GM12878 (cell line): ENCODE data around the gene ZYX. TPM values are rescaled to one million over a fixed set of nuclear protein-coding genes. Genes with fewer than 3 reads are reported as not detected.

Experiments used
- ATAC-seq: fragments of 200-7000 bp; cut with Tn5 transposase; 3 replicates; pipeline ENCODE4 v1.9.1; 2020; ENCODE audit warnings: mild to moderate bottlenecking, moderate library complexity
- BruUV-seq: library from RNA; stranded (reverse); fragments of 400-500 nt; replicated peaks from 2 replicates; lab custom pipeline; 2021; lab: Mats Ljungman, UMichigan
- CTCF ChIA-PET: fragments of 300-600 bp; sonication (Branson Sonifier 250); formaldehyde crosslinking; extraction: SDS; loops from one replicate; lab custom pipeline; 2021; ENCODE audit warnings: inconsistent platforms; lab: Yijun Ruan, JAX
- POLR2A ChIA-PET: fragments of 350-600 bp; formaldehyde crosslinking; extraction: SDS; loops from one replicate; lab custom pipeline; 2021; ENCODE audit warnings: inconsistent platforms; lab: Charles Lee
- RAD21 ChIA-PET: fragments of 300-600 bp; sonication (Branson Sonifier 250); formaldehyde crosslinking; loops from one replicate; lab custom pipeline; 2023; ENCODE audit warnings: antibody characterized with exemption; ENCODE audit not compliant: unreplicated experiment; lab: Charles Lee
- SMC1A ChIA-PET: fragments of 300-600 bp; sonication (Branson Sonifier 250); formaldehyde crosslinking; loops from one replicate; lab custom pipeline; 2023; ENCODE audit not compliant: unreplicated experiment, uncharacterized antibody; lab: Charles Lee
- DNase-seq: peaks from one replicate; pipeline ENCODE4 v3.0.0-alpha.2; 2011; ENCODE audit warnings: low read depth, low spot score
- FAIRE-seq: peaks from 3 replicates; lab custom pipeline; 2011; peaks lifted over from hg19 to GRCh38; lab: Jason Lieb, UNC
- H2AFZ ChIP-seq: 2 replicates; pipeline ENCODE4 v1.6.0; 2011; ENCODE audit warnings: low read depth, low read length, control low read depth; ENCODE audit not compliant: control insufficient read depth
- H3K27ac ChIP-seq: 2 replicates; pipeline ENCODE4 v1.5.1; 2011; ENCODE audit warnings: control low read depth; ENCODE audit not compliant: control insufficient read depth, insufficient read depth
- H3K27me3 ChIP-seq, 2 experiments: replicated peaks in 1 of 2; 2 replicates each; pipeline versions ENCODE4 v1.6.0 to v1.6.1; 2011; ENCODE audit warnings: low read length in 1 of 2; ENCODE audit not compliant: control insufficient read depth in 2 of 2, insufficient read depth in 2 of 2
- H3K36me3 ChIP-seq, 2 experiments: 2 replicates each; pipeline ENCODE4 v1.5.1; 2011; ENCODE audit warnings: low read length in 1 of 2; ENCODE audit not compliant: control insufficient read depth in 2 of 2, insufficient read depth in 2 of 2
- H3K4me1 ChIP-seq: 2 replicates; pipeline ENCODE4 v1.6.1; 2011; ENCODE audit warnings: mild to moderate bottlenecking, low read length, moderate library complexity, mixed read lengths; ENCODE audit not compliant: control insufficient read depth, insufficient read depth
- H3K4me2 ChIP-seq: 2 replicates; pipeline ENCODE4 v1.6.0; 2011; ENCODE audit warnings: control low read depth; ENCODE audit not compliant: control insufficient read depth, insufficient read depth
- H3K4me3 ChIP-seq: fragments of 200-600 bp; sonication (generic); 2 replicates; pipeline ENCODE4 v1.5.1; 2016
- H3K79me2 ChIP-seq: 2 replicates; pipeline ENCODE4 v1.6.0; 2011; ENCODE audit warnings: low read length; ENCODE audit not compliant: control insufficient read depth, insufficient read depth
- H3K9ac ChIP-seq: 2 replicates; pipeline ENCODE4 v1.8.0; 2011; ENCODE audit warnings: low read length, control low read depth, mixed read lengths; ENCODE audit not compliant: control insufficient read depth, insufficient read depth
- H3K9me3 ChIP-seq: replicated peaks from 3 replicates; pipeline ENCODE4 v1.5.1; 2011; ENCODE audit warnings: mild to moderate bottlenecking, low read length; ENCODE audit not compliant: control insufficient read depth, insufficient read depth
- H4K20me1 ChIP-seq: 2 replicates; pipeline ENCODE4 v1.6.0; 2011; ENCODE audit not compliant: control insufficient read depth, insufficient read depth
- GABPA ChIP-seq: IDR thresholded peaks from 2 replicates; pipeline ENCODE4 v1.6.1; 2014; ENCODE audit warnings: antibody characterized with exemption, low read depth, mild to moderate bottlenecking, inconsistent platforms
- JUND ChIP-seq: IDR thresholded peaks from 2 replicates; pipeline ENCODE4 v1.6.1; 2012; ENCODE audit warnings: low read depth, mild to moderate bottlenecking, low read length, improper control_type of control experiment, moderate library complexity
- POLR2A ChIP-seq: IDR thresholded peaks from 2 replicates; pipeline ENCODE4 v1.6.1; 2011; ENCODE audit warnings: low read depth, mild to moderate bottlenecking, low read length
- POLR2AphosphoS2 ChIP-seq: IDR thresholded peaks from 2 replicates; pipeline ENCODE4 v1.6.1; 2011; ENCODE audit warnings: low read depth, mild to moderate bottlenecking, low read length, improper control_type of control experiment, moderate library complexity
- SMARCA5 ChIP-seq: fragments of 450-650 bp; IDR thresholded peaks from 2 replicates; pipeline ENCODE4 v1.6.1; 2017; ENCODE audit warnings: mild to moderate bottlenecking
- TAF1 ChIP-seq: IDR thresholded peaks from 2 replicates; pipeline ENCODE4 v1.6.1; 2011; ENCODE audit warnings: mild to moderate bottlenecking, low read depth, low read length, borderline replicate concordance
- WGBS: methylation state at CpG from one replicate; pipeline ENCODE4 v1.1.6; 2016; ENCODE audit warnings: low lambda C conversion rate; ENCODE audit not compliant: insufficient replicate concordance, insufficient coverage; ENCODE audit errors: missing lambda C conversion rate; 5-methylcytosine and 5-hydroxymethylcytosine counted together
- in situ Hi-C: fragments of 300-500 bp; cut with MboI; formaldehyde crosslinking; loops from 9 replicates; pipeline ENCODE4 v1.14.3; 2018; ENCODE audit warnings: mixed read lengths
- intact Hi-C: fragments of 100-400 bp; cut with micrococcal nuclease; formaldehyde crosslinking; loops from one replicate; pipeline ENCODE4 v1.14.2; 2022; ENCODE audit not compliant: unreplicated experiment
- polyA plus RNA-seq, 11 experiments: library from polyadenylated mRNA; depleted of rRNA in 4 of 11; unstranded in 6 of 11; stranded (reverse) in 5 of 11; fragments of >200 nt; fragmentation: Nextera tagmentation in 4 of 11; fragmentation: Illumina TruSeq in 1 of 11; extraction: Ambion mirVana in 4 of 11; extraction: Trizol in 1 of 11; gene quantifications; 1 replicate in 1 of 11; 2 replicates in 10 of 11; pipeline versions ENCODE4 v1.2.1 to v1.2.3, GENCODE V29; 2011 to 2016; ENCODE audit warnings: inconsistent platforms in 2 of 11, missing spikeins in 2 of 11, low read depth in 1 of 11
- total RNA-seq, 4 experiments: library from RNA; depleted of rRNA in 3 of 4; stranded (reverse); fragments of >200 nt in 3 of 4; fragmentation: Illumina TruSeq in 1 of 4; extraction: Trizol in 1 of 4; gene quantifications; 2 replicates each; pipeline versions ENCODE4 v1.2.1 to v1.2.3, GENCODE V29; 2013 to 2021

ZYX gene
- total and polyA plus RNA-seq, 10 of the 15 experiments (the other 5 are each of a cell fraction or from before 2014, with no cell fraction given): 2.1 to 100 (median 27.6) TPM

DNA sequence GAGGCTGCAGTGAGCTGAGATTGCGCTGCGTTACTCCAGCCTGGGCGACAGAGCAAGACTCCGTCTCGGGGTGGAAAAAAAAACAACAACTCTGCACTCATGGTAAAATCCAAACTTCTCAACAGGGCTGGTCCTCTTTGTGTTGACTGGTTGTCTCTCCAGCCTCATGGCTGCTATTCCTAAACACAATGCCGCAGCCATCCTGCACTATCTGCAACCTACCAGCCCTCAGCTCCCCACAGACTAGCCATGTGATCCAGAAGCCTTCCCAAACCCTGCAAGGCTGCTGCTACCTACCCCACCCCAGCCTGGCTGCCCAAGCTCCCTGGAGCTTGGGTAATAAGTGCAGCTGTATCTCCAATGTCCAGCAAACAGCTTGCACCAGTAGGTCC lies 11.7 kb downstream of the ZYX start:
- DNase-seq (no peak), ATAC-seq (no peak), FAIRE-seq (no peak)
- TF ChIP-seq POLR2AphosphoS2 (no peak), JUND (no peak), GABPA (no peak), TAF1 (no peak)
- H3K9ac ChIP-seq: no peak overlapping the region
- H4K20me1 ChIP-seq: no peaks in the 10 kb centered on the region
- in situ Hi-C loops: no loop called here
- no peak overlapping the region for H3K4me3 ChIP-seq
- ChIA-PET RAD21 (no interaction called here), POLR2A (interaction anchor here (0.8 kb wide), 1 partner anchor 18 kb away, joined by 3 read pairs; no protein-coding TSS in a partner anchor), CTCF (interaction anchor here (0.6 to 2.1 kb wide), 3 partner anchors 14 to 111 kb away, joined by 3 to 10 read pairs (median 4); no protein-coding TSS in a partner anchor), SMC1A (interaction anchor here (0.6 kb wide), 2 partner anchors 94 to 340 kb away, joined by 3 to 4 read pairs; no protein-coding TSS in a partner anchor)
- H3K9me3 ChIP-seq: no peaks in the 10 kb centered on the region
- intact Hi-C loops: no loop called here
- no peaks in the 10 kb centered on the region for H3K79me2 ChIP-seq
- H2AFZ ChIP-seq: no peak overlapping the region
- H3K4me2 ChIP-seq: no peak overlapping the region
- H3K27me3 ChIP-seq: no peaks in the 10 kb centered on the region
- no TSS peak for BruUV-seq
- peaks cover 7 to 28% of the 10 kb centered on the region in 2 experiments; a peak in 3 of 4 replicates for H3K36me3 ChIP-seq
- no peaks in the 10 kb centered on the region for H3K4me1 ChIP-seq
- 99% methylated on average over 6 of the region's 6 CpGs for WGBS
- H3K27ac ChIP-seq: no peak overlapping the region

GRCh38 chr7:143393267-143394041 lies 12.3 kb downstream of the ZYX start:
- no peaks in the 10 kb centered on the region for H3K27me3 ChIP-seq
- 80% methylated on average over 14 of the region's 14 CpGs for WGBS

More at GRCh38 chr7:143393267-143394041, 12.3 kb downstream of the ZYX start:
- Histone ChIP-seq H3K4me2 (no peak overlapping the region), H4K20me1 (no peaks in the 10 kb centered on the region), H3K9ac (no peak overlapping the region), H3K79me2 (no peaks in the 10 kb centered on the region), H3K4me1 (no peaks in the 10 kb centered on the region), H2AFZ (no peak overlapping the region), H3K36me3 (peaks cover 7 to 24% of the 10 kb centered on the region in 2 experiments; a peak in 3 of 4 replicates), H3K27ac (no peak overlapping the region), H3K4me3 (no peak overlapping the region), H3K9me3 (no peaks in the 10 kb centered on the region)
- intact Hi-C loops (no loop called here), in situ Hi-C loops (no loop called here)
- BruUV-seq: no TSS peak
- POLR2A ChIA-PET: no interaction called here
- CTCF ChIA-PET: interaction anchor here (1.2 to 2.1 kb wide), 3 partner anchors 13 to 23 kb away, joined by 3 to 10 read pairs (median 4); no protein-coding TSS in a partner anchor
- ATAC-seq (no peak), FAIRE-seq (no peak), DNase-seq (no peak)
- RAD21 ChIA-PET: no interaction called here
- TF ChIP-seq SMARCA5: no peak
- TF ChIP-seq POLR2A: peak; percentile 24; the same call in 1 of the 2 replicates
- SMC1A ChIA-PET: interaction anchor here (0.6 kb wide), 1 partner anchor 339 kb away, joined by 4 read pairs; no protein-coding TSS in a partner anchor
